Prostate gland (tissue), 2 donors: Measurements from ENCODE around the gene ZNF385B. TPM values are rescaled to one million over a fixed set of nuclear protein-coding genes. Genes with fewer than 3 reads are reported as not detected.

ENCODE experiments used
- DNase-seq: peaks from one replicate; pipeline ENCODE4 v3.0.0-alpha.2; 2019; ENCODE audit warnings: low spot score
- H3K27ac ChIP-seq, 2 donors: fragments of 200-600 bp; sonication (generic); 2 replicates each; pipeline ENCODE4 v1.5.1; 2017 to 2019
- H3K27me3 ChIP-seq: fragments of 200-600 bp; sonication (generic); replicated peaks from 2 replicates; pipeline ENCODE4 v1.5.1; 2019; ENCODE audit not compliant: insufficient read depth
- H3K36me3 ChIP-seq, 2 donors: fragments of 200-600 bp; sonication (generic); 1 replicate in 1 of 2; 2 replicates in 1 of 2; pipeline versions ENCODE4 v1.5.1 to v1.8.1; 2017 to 2019
- H3K4me1 ChIP-seq: fragments of 200-600 bp; sonication (generic); replicated peaks from 2 replicates; pipeline ENCODE4 v1.5.1; 2019
- H3K4me3 ChIP-seq, 2 donors: fragments of 200-600 bp; sonication (generic); 2 replicates each; pipeline ENCODE4 v1.5.1; 2017 to 2019
- H3K9me3 ChIP-seq: fragments of 200-600 bp; sonication (generic); 2 replicates; pipeline ENCODE4 v1.5.1; 2017
- POLR2A ChIP-seq: fragments of 450-650 bp; IDR thresholded peaks from one replicate; pipeline ENCODE4 v1.6.1; 2016; ENCODE audit warnings: antibody characterized with exemption, mild to moderate bottlenecking
- POLR2AphosphoS5 ChIP-seq: sonication (generic); formaldehyde crosslinking; IDR thresholded peaks from one replicate; pipeline ENCODE4 v1.6.1; 2017; ENCODE audit warnings: antibody characterized with exemption
- WGBS: methylation state at CpG from one replicate; pipeline ENCODE4 v1.1.5; 2018; 5-methylcytosine and 5-hydroxymethylcytosine counted together
- intact Hi-C: fragments of 100-400 bp; cut with DNase I; formaldehyde crosslinking; loops from one replicate; pipeline ENCODE4 v1.14.2; 2022
- total RNA-seq, 2 donors: library from RNA; depleted of rRNA; stranded (reverse); fragments of >200 nt; gene quantifications; one replicate each; pipeline ENCODE4 v1.1.0, GENCODE V29; 2016
- TF ChIP-seq, protein P1 (sequence below), 4 experiments: fragments of 200-600 bp in 2 of 4; fragments of 450-650 bp in 2 of 4; sonication (generic) in 2 of 4; IDR thresholded peaks; 1 replicate in 3 of 4; 2 replicates in 1 of 4; pipeline ENCODE4 v1.5.1; 2016 to 2019; ENCODE audit warnings: antibody characterized with exemption in 4 of 4, mild to moderate bottlenecking in 2 of 4, moderate library complexity in 2 of 4

Gene ZNF385B
- total RNA-seq, 2 donors from 2014 or later: 4.9 to 35.7 TPM

GRCh38 chr2:179875864-179876263 lies 14.5 kb upstream of the ZNF385B start:
- TF ChIP-seq POLR2AphosphoS5 (no peak), POLR2A (no peak)
- TF ChIP-seq, protein P1, sequence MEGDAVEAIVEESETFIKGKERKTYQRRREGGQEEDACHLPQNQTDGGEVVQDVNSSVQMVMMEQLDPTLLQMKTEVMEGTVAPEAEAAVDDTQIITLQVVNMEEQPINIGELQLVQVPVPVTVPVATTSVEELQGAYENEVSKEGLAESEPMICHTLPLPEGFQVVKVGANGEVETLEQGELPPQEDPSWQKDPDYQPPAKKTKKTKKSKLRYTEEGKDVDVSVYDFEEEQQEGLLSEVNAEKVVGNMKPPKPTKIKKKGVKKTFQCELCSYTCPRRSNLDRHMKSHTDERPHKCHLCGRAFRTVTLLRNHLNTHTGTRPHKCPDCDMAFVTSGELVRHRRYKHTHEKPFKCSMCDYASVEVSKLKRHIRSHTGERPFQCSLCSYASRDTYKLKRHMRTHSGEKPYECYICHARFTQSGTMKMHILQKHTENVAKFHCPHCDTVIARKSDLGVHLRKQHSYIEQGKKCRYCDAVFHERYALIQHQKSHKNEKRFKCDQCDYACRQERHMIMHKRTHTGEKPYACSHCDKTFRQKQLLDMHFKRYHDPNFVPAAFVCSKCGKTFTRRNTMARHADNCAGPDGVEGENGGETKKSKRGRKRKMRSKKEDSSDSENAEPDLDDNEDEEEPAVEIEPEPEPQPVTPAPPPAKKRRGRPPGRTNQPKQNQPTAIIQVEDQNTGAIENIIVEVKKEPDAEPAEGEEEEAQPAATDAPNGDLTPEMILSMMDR (IDR thresholded peaks at IDR 0.05): no peak
- intact Hi-C loops: no loop called here
- no peak for DNase-seq
- H3K9me3 ChIP-seq: no peaks in the 10 kb centered on the region
- no peaks in the 10 kb centered on the region for H3K4me1 ChIP-seq
- no peak overlapping the region for H3K27ac ChIP-seq
- no peak overlapping the region for H3K4me3 ChIP-seq
- H3K36me3 ChIP-seq: no peaks in the 10 kb centered on the region
- H3K27me3 ChIP-seq: no peaks in the 10 kb centered on the region

DNA sequence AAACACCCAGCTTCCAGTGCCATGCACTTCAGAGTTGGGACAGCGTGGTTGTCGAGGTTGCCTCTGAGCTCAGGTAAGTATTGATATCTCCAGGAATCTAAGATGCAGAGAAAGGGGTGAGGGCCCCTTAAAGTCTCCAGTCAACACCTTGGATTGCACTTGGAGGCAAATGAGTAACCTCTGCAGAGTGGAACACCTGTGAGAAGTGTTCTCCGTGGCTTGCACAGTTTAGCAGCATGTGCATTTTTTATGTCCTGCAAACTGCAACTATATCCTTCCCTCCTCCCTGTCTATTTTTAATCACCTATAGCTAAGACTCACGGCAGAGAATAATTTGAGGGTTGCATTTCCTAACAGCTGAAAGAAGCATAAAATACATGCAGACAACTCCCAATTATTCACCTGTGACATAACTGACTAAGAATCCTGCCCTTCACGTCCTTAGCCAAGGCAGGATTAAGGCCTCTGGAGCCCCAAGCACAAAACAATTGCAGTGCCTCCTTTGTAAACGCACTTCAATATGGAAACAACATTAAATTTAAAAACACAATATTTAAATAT lies 1.6 kb upstream of the ZNF385B start:
- DNase-seq: no peak
- 89% methylated on average over 6 of the region's 6 CpGs for WGBS
- Histone ChIP-seq H3K9me3 (no peaks in the 10 kb centered on the region), H3K4me1 (no peaks in the 10 kb centered on the region), H3K4me3 (no peak overlapping the region), H3K27ac (no peak overlapping the region), H3K27me3 (peaks cover 2% of the 10 kb centered on the region), H3K36me3 (no peaks in the 10 kb centered on the region)
- no peak for TF ChIP-seq POLR2AphosphoS5
- TF ChIP-seq POLR2A: no peak
- TF ChIP-seq, protein P1 (IDR thresholded peaks at IDR 0.05): no peak
- intact Hi-C loops: no loop called here

- Histone ChIP-seq H3K4me1 (no peaks in the 10 kb centered on the region), H3K36me3 (no peaks in the 10 kb centered on the region), H3K4me3 (peak overlapping the region; percentile 41 to 43), H3K9me3 (no peaks in the 10 kb centered on the region), H3K27me3 (peaks cover 2% of the 10 kb centered on the region), H3K27ac (peak overlapping the region; percentile 14 to 50)
- DNase-seq: no peak
- WGBS: 2% methylated on average over 19 of the region's 52 CpGs
- no peak for TF ChIP-seq POLR2A
- TF ChIP-seq POLR2AphosphoS5: no peak
- TF ChIP-seq, protein P1 (IDR thresholded peaks at IDR 0.05): no peak
- intact Hi-C loops: no loop called here
Observed at GRCh38 chr2:179861027-179861415, 391 bp downstream of the ZNF385B start.

GRCh38 chr2:179860255-179861026 lies 971 bp downstream of the ZNF385B start:
- TF ChIP-seq, protein P1 (IDR thresholded peaks at IDR 0.05): no peak
- TF ChIP-seq POLR2AphosphoS5: no peak
- no peak for TF ChIP-seq POLR2A
- no peaks in the 10 kb centered on the region for H3K4me1 ChIP-seq
- H3K9me3 ChIP-seq: no peaks in the 10 kb centered on the region
- H3K36me3 ChIP-seq: no peaks in the 10 kb centered on the region
- 15% methylated on average over 33 of the region's 34 CpGs for WGBS
- peak overlapping the region; percentile 41 to 43 for H3K4me3 ChIP-seq
- no peak for DNase-seq
- intact Hi-C loops: no loop called here
- peak overlapping the region; percentile 14 to 50 for H3K27ac ChIP-seq
- peaks cover 2% of the 10 kb centered on the region for H3K27me3 ChIP-seq

- Histone ChIP-seq H3K9me3 (no peaks in the 10 kb centered on the region), H3K27me3 (peaks cover 2% of the 10 kb centered on the region), H3K4me1 (no peaks in the 10 kb centered on the region), H3K36me3 (no peaks in the 10 kb centered on the region), H3K27ac (no peak overlapping the region), H3K4me3 (no peak overlapping the region)
- intact Hi-C loops: no loop called here
- WGBS: 97% methylated on average over 1 of the region's 1 CpG
- DNase-seq: no peak
- TF ChIP-seq POLR2AphosphoS5 (no peak), POLR2A (no peak)
- TF ChIP-seq, protein P1 (IDR thresholded peaks at IDR 0.05): no peak
Observed at GRCh38 chr2:179859523-179859922, 1.9 kb downstream of the ZNF385B start.
